ENCODE data around the gene LDHAL6B.

The LDHAL6B gene

GRCh38 chr15:59237119-59237855 lies 30.6 kb downstream of the LDHAL6B start:
- H3K4me3 ChIP-seq (replicated peaks in 1 of 2; ENCODE audit: low read depth in 2 of 2, low read length in 2 of 2) = no peak overlapping the region
- peak in 1 of 2 donors; percentile 50 for DNase-seq (ENCODE audit: low read depth in 2 of 2)

GRCh38 chr15:59237924-59238331 lies 31.3 kb downstream of the LDHAL6B start:
- no peak for TF ChIP-seq CTCF (IDR thresholded peaks at IDR 0.05; ENCODE audit: low read depth, low read length)
- peak in 1 of 2 donors; percentile 63 for DNase-seq (ENCODE audit: low read depth in 2 of 2)
- no peak overlapping the region for H3K4me3 ChIP-seq (replicated peaks in 1 of 2; ENCODE audit: low read depth in 2 of 2, low read length in 2 of 2)

More at GRCh38 chr15:59237119-59237855, 30.6 kb downstream of the LDHAL6B start:
- no peak for TF ChIP-seq CTCF (IDR thresholded peaks at IDR 0.05; ENCODE audit: low read depth, low read length)

GRCh38 chr15:59240036-59240435 lies 33.4 kb downstream of the LDHAL6B start:
- H3K4me3 ChIP-seq (replicated peaks in 1 of 2; ENCODE audit: low read depth in 2 of 2, low read length in 2 of 2) = no peak overlapping the region
- DNase-seq (ENCODE audit: low read depth in 2 of 2) = no peak
- no peak for TF ChIP-seq CTCF (IDR thresholded peaks at IDR 0.05; ENCODE audit: low read depth, low read length)

- no peak overlapping the region for H3K4me3 ChIP-seq (replicated peaks in 1 of 2; ENCODE audit: low read depth in 2 of 2, low read length in 2 of 2)
- no peak for TF ChIP-seq CTCF (IDR thresholded peaks at IDR 0.05; ENCODE audit: low read depth, low read length)
These were observed 36.0 kb downstream of the LDHAL6B start for GRCh38 chr15:59242649-59243048.

GRCh38 chr15:59243622-59244021 lies 37.0 kb downstream of the LDHAL6B start:
- no peak for DNase-seq (ENCODE audit: low read depth in 2 of 2)
- H3K4me3 ChIP-seq (replicated peaks in 1 of 2; ENCODE audit: low read depth in 2 of 2, low read length in 2 of 2) = no peak overlapping the region
- no peak for TF ChIP-seq CTCF (IDR thresholded peaks at IDR 0.05; ENCODE audit: low read depth, low read length)

More at GRCh38 chr15:59242649-59243048, 36.0 kb downstream of the LDHAL6B start:
- no peak for DNase-seq (ENCODE audit: low read depth in 2 of 2)

GRCh38 chr15:59244337-59244736 lies 37.7 kb downstream of the LDHAL6B start:
- H3K4me3 ChIP-seq (replicated peaks in 1 of 2; ENCODE audit: low read depth in 2 of 2, low read length in 2 of 2) = no peak overlapping the region
- TF ChIP-seq CTCF (IDR thresholded peaks at IDR 0.05; ENCODE audit: low read depth, low read length) = no peak
- no peak for DNase-seq (ENCODE audit: low read depth in 2 of 2)

All from cardiac fibroblast (primary cell).